ENCODE results near the gene SOX8.

SOX8 gene

DNA sequence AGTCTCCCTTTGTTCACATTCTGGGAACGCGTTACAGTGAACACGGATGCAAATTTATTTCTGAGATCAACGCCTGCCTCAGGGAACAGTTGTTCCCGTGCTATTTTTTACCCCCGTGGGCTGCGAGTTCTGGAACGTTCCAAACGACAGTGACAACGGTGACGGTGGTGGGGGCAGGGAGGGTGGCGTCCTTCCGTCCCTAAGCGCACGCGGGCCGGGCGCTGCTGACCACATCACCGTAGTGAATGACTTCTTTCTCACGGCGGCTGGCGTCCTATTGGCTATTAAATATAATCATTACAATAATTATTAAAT is 45.9 kb downstream of the SOX8 start:
- Histone ChIP-seq H3K27me3 (ENCODE audit: control insufficient read depth in 5 of 5, insufficient read depth in 4 of 5, low read length in 5 of 5) (peaks cover 16 to 44% (median 35%) of the 10 kb centered on the region in 5 donors), H3K27ac (ENCODE audit: low read depth, low read length) (no peak overlapping the region), H3K4me1 (ENCODE audit: control insufficient read depth in 5 of 5, insufficient read depth in 5 of 5, low read length in 5 of 5) (no peaks in the 10 kb centered on the region), H3K9ac (ENCODE audit: low read length in 5 of 5) (no peak overlapping the region), H3K36me3 (ENCODE audit: control insufficient read depth in 5 of 5, insufficient read depth in 5 of 5, low read length in 5 of 5) (no peaks in the 10 kb centered on the region), H3K9me3 (ENCODE audit: control insufficient read depth in 5 of 5, low read length in 5 of 5) (no peaks in the 10 kb centered on the region), H3K4me3 (ENCODE audit: low read depth in 1 of 5, low read length in 5 of 5) (no peak overlapping the region)

DNA sequence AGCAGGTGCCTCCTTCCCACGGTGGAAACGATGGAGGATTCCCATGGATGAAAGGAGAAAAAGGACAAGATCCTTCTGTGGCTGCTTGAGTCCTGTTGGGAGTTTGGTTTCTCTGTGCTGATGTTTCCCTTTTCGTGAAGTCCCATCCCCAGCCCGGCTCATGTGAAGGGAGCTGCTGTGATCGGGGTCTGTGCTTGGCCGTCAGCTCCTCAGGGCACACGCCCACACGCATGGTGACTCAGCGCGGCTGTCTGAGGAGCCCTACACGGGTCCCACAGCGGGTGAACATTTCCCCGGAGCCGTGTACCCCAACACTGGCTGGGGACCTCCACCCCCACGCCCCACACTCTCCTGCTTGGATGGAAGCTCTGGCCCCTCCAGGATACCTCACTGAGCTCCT is 46.5 kb downstream of the SOX8 start:
- Histone ChIP-seq H3K4me1 (ENCODE audit: control insufficient read depth in 5 of 5, insufficient read depth in 5 of 5, low read length in 5 of 5) (no peaks in the 10 kb centered on the region), H3K27ac (ENCODE audit: low read depth, low read length) (no peak overlapping the region), H3K36me3 (ENCODE audit: control insufficient read depth in 5 of 5, insufficient read depth in 5 of 5, low read length in 5 of 5) (no peaks in the 10 kb centered on the region), H3K9ac (ENCODE audit: low read length in 5 of 5) (no peak overlapping the region), H3K9me3 (ENCODE audit: control insufficient read depth in 5 of 5, low read length in 5 of 5) (peaks cover 0 to 4% (median 0%) of the 10 kb centered on the region in 5 donors), H3K4me3 (ENCODE audit: low read depth in 1 of 5, low read length in 5 of 5) (no peak overlapping the region), H3K27me3 (ENCODE audit: control insufficient read depth in 5 of 5, insufficient read depth in 4 of 5, low read length in 5 of 5) (peaks cover 15 to 40% (median 31%) of the 10 kb centered on the region in 5 donors)

DNA sequence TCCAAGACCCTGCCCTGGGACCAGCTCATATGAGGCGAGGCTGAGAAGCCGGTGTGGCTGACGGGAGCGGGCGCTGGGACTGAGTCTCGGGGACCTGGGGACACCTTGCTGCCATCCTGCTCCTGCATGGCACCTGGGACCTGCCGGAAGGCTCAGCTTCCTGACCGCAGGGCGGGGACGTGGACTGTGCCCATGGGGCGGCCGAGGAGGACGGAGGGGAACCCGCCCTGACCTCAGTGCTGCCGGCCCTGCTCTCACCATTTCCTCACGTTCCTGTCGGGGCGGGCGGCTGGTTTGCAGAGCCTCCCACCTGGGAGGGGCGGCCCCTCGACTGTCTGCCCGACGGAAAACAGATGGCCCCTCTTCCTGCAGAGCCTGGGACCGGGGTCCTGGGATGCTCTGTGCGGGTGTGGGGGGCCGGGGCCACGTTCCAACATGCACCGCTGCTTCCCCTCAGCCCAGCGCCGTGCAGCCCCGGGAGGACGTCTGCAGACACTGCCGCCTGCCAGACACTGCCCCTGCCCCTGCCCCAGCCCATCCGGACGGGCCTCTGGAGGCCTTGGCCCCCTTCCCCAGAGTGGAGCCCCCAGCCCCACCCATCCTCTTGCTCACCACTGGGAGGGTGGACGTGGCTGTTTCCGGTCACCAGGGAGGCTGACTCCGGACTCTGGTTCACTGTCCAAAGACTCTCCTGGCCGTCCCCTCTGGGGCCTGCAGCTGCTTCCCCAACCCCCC is 47.1 kb downstream of the SOX8 start:
- Histone ChIP-seq H3K9me3 (ENCODE audit: control insufficient read depth in 5 of 5, low read length in 5 of 5) (peaks cover 0 to 10% (median 0%) of the 10 kb centered on the region in 5 donors), H3K27ac (ENCODE audit: low read depth, low read length) (no peak overlapping the region), H3K4me1 (ENCODE audit: control insufficient read depth in 5 of 5, insufficient read depth in 5 of 5, low read length in 5 of 5) (no peaks in the 10 kb centered on the region), H3K4me3 (ENCODE audit: low read depth in 1 of 5, low read length in 5 of 5) (no peak overlapping the region), H3K9ac (ENCODE audit: low read length in 5 of 5) (no peak overlapping the region), H3K27me3 (ENCODE audit: control insufficient read depth in 5 of 5, insufficient read depth in 4 of 5, low read length in 5 of 5) (peaks cover 14 to 36% (median 25%) of the 10 kb centered on the region in 5 donors), H3K36me3 (ENCODE audit: control insufficient read depth in 5 of 5, insufficient read depth in 5 of 5, low read length in 5 of 5) (no peaks in the 10 kb centered on the region)

DNA sequence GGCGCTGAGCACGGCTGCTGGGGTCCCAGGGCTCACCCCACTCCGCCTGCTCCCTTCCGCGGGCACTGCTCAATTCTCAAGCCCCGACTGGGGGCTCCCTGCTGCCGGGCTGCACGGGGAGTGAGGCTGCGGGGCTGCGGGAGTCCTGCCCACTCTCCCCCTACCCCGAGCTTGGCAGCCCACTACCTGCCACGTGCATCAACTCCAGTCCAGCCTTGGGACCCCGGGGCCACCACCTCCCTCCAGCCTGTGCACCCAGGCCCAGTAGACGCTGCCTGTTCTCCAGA is 47.6 kb downstream of the SOX8 start:
- H3K4me1 ChIP-seq (ENCODE audit: control insufficient read depth in 5 of 5, insufficient read depth in 5 of 5, low read length in 5 of 5) = no peaks in the 10 kb centered on the region
- H3K27ac ChIP-seq (ENCODE audit: low read depth, low read length) = no peak overlapping the region
- no peaks in the 10 kb centered on the region for H3K36me3 ChIP-seq (ENCODE audit: control insufficient read depth in 5 of 5, insufficient read depth in 5 of 5, low read length in 5 of 5)
- no peak overlapping the region for H3K9ac ChIP-seq (ENCODE audit: low read length in 5 of 5)
- no peak overlapping the region for H3K4me3 ChIP-seq (ENCODE audit: low read depth in 1 of 5, low read length in 5 of 5)
- peaks cover 13 to 33% (median 19%) of the 10 kb centered on the region in 5 donors for H3K27me3 ChIP-seq (ENCODE audit: control insufficient read depth in 5 of 5, insufficient read depth in 4 of 5, low read length in 5 of 5)
- peaks cover 0 to 12% (median 0%) of the 10 kb centered on the region in 5 donors for H3K9me3 ChIP-seq (ENCODE audit: control insufficient read depth in 5 of 5, low read length in 5 of 5)

DNA sequence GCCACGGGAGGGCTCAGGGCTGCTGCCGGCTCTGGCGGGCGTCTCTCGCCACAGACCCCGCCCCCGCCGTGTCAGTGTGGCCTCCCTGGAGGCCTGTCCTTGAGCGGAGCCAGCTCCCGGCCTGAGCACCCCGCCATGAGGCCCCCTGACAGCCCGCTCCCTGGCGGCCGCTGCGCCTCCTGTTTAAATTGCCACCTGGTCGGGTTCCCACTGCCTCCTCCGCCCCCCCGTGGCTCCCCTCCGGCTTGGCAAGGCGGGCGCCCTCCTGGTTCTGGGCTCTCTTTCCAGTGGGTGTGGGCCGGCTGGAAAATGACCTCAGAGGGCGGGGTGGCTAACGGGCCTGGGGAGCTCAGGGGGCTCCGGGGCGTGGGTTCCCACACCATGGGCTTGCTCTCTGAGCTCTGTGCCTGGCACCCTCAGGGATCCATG is 48.9 kb downstream of the SOX8 start:
- Histone ChIP-seq H3K36me3 (ENCODE audit: control insufficient read depth in 5 of 5, insufficient read depth in 5 of 5, low read length in 5 of 5) (no peaks in the 10 kb centered on the region), H3K9ac (ENCODE audit: low read length in 5 of 5) (no peak overlapping the region), H3K27me3 (ENCODE audit: control insufficient read depth in 5 of 5, insufficient read depth in 4 of 5, low read length in 5 of 5) (peaks cover 10 to 34% (median 21%) of the 10 kb centered on the region in 5 donors), H3K9me3 (ENCODE audit: control insufficient read depth in 5 of 5, low read length in 5 of 5) (peaks cover 0 to 12% (median 0%) of the 10 kb centered on the region in 5 donors), H3K27ac (ENCODE audit: low read depth, low read length) (no peak overlapping the region), H3K4me1 (ENCODE audit: control insufficient read depth in 5 of 5, insufficient read depth in 5 of 5, low read length in 5 of 5) (no peaks in the 10 kb centered on the region), H3K4me3 (ENCODE audit: low read depth in 1 of 5, low read length in 5 of 5) (no peak overlapping the region)

DNA sequence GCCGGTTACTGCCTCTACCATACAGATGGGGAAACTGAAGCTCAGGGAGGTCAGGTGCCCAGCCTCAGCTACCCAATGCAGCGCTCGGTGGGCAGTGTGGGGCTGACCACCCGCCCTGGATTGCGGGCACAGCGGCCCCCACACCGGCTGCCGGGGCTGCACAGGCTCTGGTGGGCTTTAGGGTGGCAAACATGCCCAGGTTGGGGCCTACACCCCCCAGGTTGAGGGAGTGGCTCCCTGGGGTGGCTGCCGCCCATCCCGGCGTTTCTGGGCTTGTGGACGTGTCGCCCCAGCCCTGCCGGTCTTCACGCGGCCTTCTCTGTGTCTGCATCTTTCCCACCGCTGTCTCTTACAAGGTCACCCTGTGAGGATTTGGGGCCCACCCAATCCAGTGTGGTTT is 50.1 kb downstream of the SOX8 start:
- Histone ChIP-seq H3K27me3 (ENCODE audit: control insufficient read depth in 5 of 5, insufficient read depth in 4 of 5, low read length in 5 of 5) (peaks cover 9 to 45% (median 26%) of the 10 kb centered on the region in 5 donors), H3K9me3 (ENCODE audit: control insufficient read depth in 5 of 5, low read length in 5 of 5) (peaks cover 0 to 12% (median 0%) of the 10 kb centered on the region in 5 donors), H3K36me3 (ENCODE audit: control insufficient read depth in 5 of 5, insufficient read depth in 5 of 5, low read length in 5 of 5) (no peaks in the 10 kb centered on the region), H3K4me3 (ENCODE audit: low read depth in 1 of 5, low read length in 5 of 5) (no peak overlapping the region), H3K9ac (ENCODE audit: low read length in 5 of 5) (no peak overlapping the region), H3K4me1 (ENCODE audit: control insufficient read depth in 5 of 5, insufficient read depth in 5 of 5, low read length in 5 of 5) (no peaks in the 10 kb centered on the region), H3K27ac (ENCODE audit: low read depth, low read length) (no peak overlapping the region)

DNA sequence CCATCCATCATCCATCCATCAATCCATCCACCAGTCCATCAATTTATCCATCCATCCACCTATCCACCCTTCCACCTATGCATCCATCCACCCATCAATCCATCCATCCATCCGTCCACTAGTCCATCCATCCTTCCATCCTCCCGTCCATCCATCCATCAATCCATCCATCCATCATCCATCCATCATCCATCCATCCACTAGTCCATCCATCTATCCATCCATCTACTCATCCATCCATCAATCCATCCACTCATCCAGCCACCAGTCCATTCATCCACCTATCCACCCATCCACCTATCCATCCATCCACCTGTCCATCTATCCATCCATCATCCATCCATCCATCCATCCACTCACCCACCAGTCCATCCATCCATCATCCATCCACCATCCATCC is 51.0 kb downstream of the SOX8 start:
- Histone ChIP-seq H3K36me3 (ENCODE audit: control insufficient read depth in 5 of 5, insufficient read depth in 5 of 5, low read length in 5 of 5) (no peaks in the 10 kb centered on the region), H3K4me3 (ENCODE audit: low read depth in 1 of 5, low read length in 5 of 5) (no peak overlapping the region), H3K27me3 (ENCODE audit: control insufficient read depth in 5 of 5, insufficient read depth in 4 of 5, low read length in 5 of 5) (peaks cover 7 to 52% (median 33%) of the 10 kb centered on the region in 5 donors), H3K9me3 (ENCODE audit: control insufficient read depth in 5 of 5, low read length in 5 of 5) (peaks cover 0 to 12% (median 0%) of the 10 kb centered on the region in 5 donors), H3K9ac (ENCODE audit: low read length in 5 of 5) (no peak overlapping the region), H3K27ac (ENCODE audit: low read depth, low read length) (no peak overlapping the region), H3K4me1 (ENCODE audit: control insufficient read depth in 5 of 5, insufficient read depth in 5 of 5, low read length in 5 of 5) (no peaks in the 10 kb centered on the region)

DNA sequence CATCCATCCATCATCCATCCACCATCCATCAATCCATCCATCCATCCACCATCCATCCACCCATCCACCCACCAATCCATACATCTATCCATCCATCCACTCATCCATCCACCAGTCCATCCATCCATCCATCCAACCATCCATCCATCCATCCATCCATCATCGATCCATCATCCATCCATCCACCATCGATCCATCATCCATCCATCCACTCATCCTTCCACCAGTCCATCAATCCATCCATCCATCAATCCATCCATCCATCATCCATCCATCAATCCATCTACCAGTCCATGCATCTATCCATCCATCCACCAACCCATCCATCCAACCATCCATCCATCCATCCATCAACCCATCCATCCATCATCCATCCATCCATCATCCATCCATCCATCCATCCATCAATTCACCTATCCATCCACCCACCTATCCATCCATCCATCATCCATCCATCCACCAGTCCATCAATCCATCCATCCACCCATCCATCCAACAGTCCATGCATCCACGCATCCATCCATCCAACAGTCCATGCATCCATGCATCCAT is 51.6 kb downstream of the SOX8 start:
- no peak overlapping the region for H3K4me3 ChIP-seq (ENCODE audit: low read depth in 1 of 5, low read length in 5 of 5)
- no peaks in the 10 kb centered on the region for H3K36me3 ChIP-seq (ENCODE audit: control insufficient read depth in 5 of 5, insufficient read depth in 5 of 5, low read length in 5 of 5)
- H3K27me3 ChIP-seq (ENCODE audit: control insufficient read depth in 5 of 5, insufficient read depth in 4 of 5, low read length in 5 of 5) = peaks cover 12 to 53% (median 36%) of the 10 kb centered on the region in 5 donors
- peaks cover 0 to 12% (median 0%) of the 10 kb centered on the region in 5 donors for H3K9me3 ChIP-seq (ENCODE audit: control insufficient read depth in 5 of 5, low read length in 5 of 5)
- no peak overlapping the region for H3K9ac ChIP-seq (ENCODE audit: low read length in 5 of 5)
- no peak overlapping the region for H3K27ac ChIP-seq (ENCODE audit: low read depth, low read length)
- no peaks in the 10 kb centered on the region for H3K4me1 ChIP-seq (ENCODE audit: control insufficient read depth in 5 of 5, insufficient read depth in 5 of 5, low read length in 5 of 5)

DNA sequence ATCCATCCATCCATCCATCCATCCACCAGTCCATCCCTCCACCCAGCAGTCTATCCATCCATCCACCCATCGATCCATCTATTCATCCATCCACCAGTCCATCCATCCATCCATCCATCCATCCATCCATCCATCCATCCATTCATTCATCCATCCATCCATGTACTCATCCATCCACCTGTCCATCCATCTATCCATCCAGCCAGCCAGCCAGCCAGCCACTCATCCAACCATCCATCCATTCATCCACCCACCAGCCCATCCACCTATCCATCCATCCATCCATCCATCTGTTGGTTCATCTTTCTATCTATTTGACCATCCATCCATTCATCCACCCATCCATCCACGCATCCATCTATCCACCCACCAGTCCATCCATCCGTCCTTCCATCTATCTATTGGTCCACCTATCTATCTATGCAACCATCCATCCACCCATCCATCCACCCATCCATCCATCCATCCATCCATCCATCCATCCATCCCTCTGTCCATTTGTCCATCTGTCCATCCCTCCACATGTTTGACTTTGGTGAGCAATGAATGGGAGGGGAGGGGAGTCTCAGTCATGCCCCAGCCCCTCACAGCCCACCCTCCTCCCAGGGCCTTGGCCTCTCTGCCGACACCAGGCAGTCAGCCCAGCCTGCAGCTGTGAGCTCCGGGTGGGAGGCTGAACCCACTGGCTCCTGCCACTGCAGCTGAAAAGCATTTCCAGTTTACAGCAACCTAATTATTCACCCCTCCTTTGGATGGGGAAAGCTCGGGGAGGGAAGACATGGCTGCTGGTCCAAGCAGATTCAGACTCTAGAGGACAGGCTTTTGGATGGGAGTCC is 52.9 kb downstream of the SOX8 start:
- H3K27me3 ChIP-seq (ENCODE audit: control insufficient read depth in 5 of 5, insufficient read depth in 4 of 5, low read length in 5 of 5) = peaks cover 18 to 57% (median 40%) of the 10 kb centered on the region in 5 donors
- peaks cover 0 to 12% (median 0%) of the 10 kb centered on the region in 5 donors for H3K9me3 ChIP-seq (ENCODE audit: control insufficient read depth in 5 of 5, low read length in 5 of 5)
- H3K4me3 ChIP-seq (ENCODE audit: low read depth in 1 of 5, low read length in 5 of 5) = no peak overlapping the region
- H3K9ac ChIP-seq (ENCODE audit: low read length in 5 of 5) = no peak overlapping the region
- no peaks in the 10 kb centered on the region for H3K36me3 ChIP-seq (ENCODE audit: control insufficient read depth in 5 of 5, insufficient read depth in 5 of 5, low read length in 5 of 5)
- no peaks in the 10 kb centered on the region for H3K4me1 ChIP-seq (ENCODE audit: control insufficient read depth in 5 of 5, insufficient read depth in 5 of 5, low read length in 5 of 5)
- no peak overlapping the region for H3K27ac ChIP-seq (ENCODE audit: low read depth, low read length)

DNA sequence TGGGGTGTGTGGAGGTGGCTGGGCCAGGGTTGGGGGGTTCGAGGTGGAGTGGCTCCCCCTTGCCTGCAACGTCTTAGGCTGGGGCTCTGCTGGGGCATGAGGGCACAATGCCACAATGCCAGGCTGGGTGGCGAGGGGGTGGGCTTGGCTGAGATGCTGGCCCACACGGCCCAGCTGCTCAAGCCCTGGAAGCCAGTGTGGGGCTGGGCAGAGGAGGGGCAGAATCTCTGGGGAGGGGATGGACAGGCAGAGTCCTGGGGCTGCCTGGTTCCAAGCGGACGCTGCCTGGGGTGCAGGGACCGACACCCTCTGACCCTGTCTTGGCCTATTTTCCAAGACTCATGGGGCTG is 53.5 kb downstream of the SOX8 start:
- H3K27me3 ChIP-seq (ENCODE audit: control insufficient read depth in 5 of 5, insufficient read depth in 4 of 5, low read length in 5 of 5) = peaks cover 22 to 60% (median 45%) of the 10 kb centered on the region in 5 donors
- no peak overlapping the region for H3K4me3 ChIP-seq (ENCODE audit: low read depth in 1 of 5, low read length in 5 of 5)
- H3K9me3 ChIP-seq (ENCODE audit: control insufficient read depth in 5 of 5, low read length in 5 of 5) = peaks cover 0 to 12% (median 0%) of the 10 kb centered on the region in 5 donors
- no peaks in the 10 kb centered on the region for H3K4me1 ChIP-seq (ENCODE audit: control insufficient read depth in 5 of 5, insufficient read depth in 5 of 5, low read length in 5 of 5)
- H3K27ac ChIP-seq (ENCODE audit: low read depth, low read length) = no peak overlapping the region
- no peaks in the 10 kb centered on the region for H3K36me3 ChIP-seq (ENCODE audit: control insufficient read depth in 5 of 5, insufficient read depth in 5 of 5, low read length in 5 of 5)
- no peak overlapping the region for H3K9ac ChIP-seq (ENCODE audit: low read length in 5 of 5)

All from subcutaneous abdominal adipose tissue (tissue), 5 donors.